H1 (cell line): ENCODE results near the gene FRMD4A. TPM values are rescaled to one million over a fixed set of nuclear protein-coding genes. Genes with fewer than 3 reads are reported as not detected.

Source experiments
- CTCF ChIA-PET: fragments of 300-600 bp; sonication (Branson Sonifier 250); formaldehyde crosslinking; loops from one replicate; lab custom pipeline; 2021; ENCODE audit not compliant: partially characterized antibody; lab: Charles Lee
- POLR2A ChIA-PET: fragments of 300-600 bp; sonication (Branson Sonifier 250); formaldehyde crosslinking; loops from one replicate; lab custom pipeline; 2021; ENCODE audit warnings: inconsistent platforms; ENCODE audit not compliant: partially characterized antibody; lab: Charles Lee
- DNase-seq, 2 experiments: peaks; one replicate each; pipeline versions ENCODE4 v3.0.0 to v3.0.0-alpha.2; 2010 to 2022; ENCODE audit warnings: low spot score in 2 of 2, low read depth in 1 of 2, mixed read lengths in 1 of 2
- FAIRE-seq: peaks from 2 replicates; lab custom pipeline; 2011; peaks lifted over from hg19 to GRCh38; lab: Jason Lieb, UNC
- H2AFZ ChIP-seq: 2 replicates; pipeline ENCODE4 v1.8.1; 2012; ENCODE audit warnings: low read length, inconsistent platforms
- H2AK5ac ChIP-seq: 2 replicates; pipeline ENCODE4 v1.6.1; 2013; ENCODE audit warnings: low read depth, low read length
- H2BK120ac ChIP-seq: replicated peaks from 2 replicates; pipeline ENCODE3; 2013; ENCODE audit warnings: low read depth, low read length, inconsistent platforms
- H2BK12ac ChIP-seq: 2 replicates; pipeline ENCODE4 v1.6.1; 2013; ENCODE audit warnings: low read depth, low read length
- H2BK15ac ChIP-seq: 2 replicates; pipeline ENCODE4 v1.6.1; 2013; ENCODE audit warnings: low read length
- H2BK20ac ChIP-seq: 2 replicates; pipeline ENCODE4 v1.6.1; 2013; ENCODE audit warnings: low read length
- H2BK5ac ChIP-seq: 2 replicates; pipeline ENCODE4 v1.6.1; 2013; ENCODE audit warnings: low read depth, low read length
- H3K14ac ChIP-seq: 2 replicates; pipeline ENCODE4 v1.6.1; 2013; ENCODE audit warnings: inconsistent platforms; ENCODE audit not compliant: insufficient read length
- H3K18ac ChIP-seq: 2 replicates; pipeline ENCODE4 v1.6.1; 2013; ENCODE audit warnings: low read length; ENCODE audit errors: extremely low read depth
- H3K23ac ChIP-seq: 2 replicates; pipeline ENCODE4 v1.6.1; 2013; ENCODE audit warnings: inconsistent platforms; ENCODE audit not compliant: insufficient read length
- H3K23me2 ChIP-seq: 2 replicates; pipeline ENCODE4 v1.6.1; 2013; ENCODE audit warnings: low read depth, low read length
- H3K27ac ChIP-seq: 2 replicates; pipeline ENCODE4 v1.6.1; 2011; ENCODE audit warnings: low read depth, low read length, inconsistent platforms
- H3K27me3 ChIP-seq, 4 experiments: replicated peaks in 1 of 4; 1 replicate in 1 of 4; 2 replicates in 3 of 4; pipeline versions ENCODE4 v1.6.1 to v1.8.1; 2011 to 2013; ENCODE audit warnings: low read length in 3 of 4, mild to moderate bottlenecking in 3 of 4, inconsistent platforms in 2 of 4, mixed read lengths in 2 of 4, moderate library complexity in 1 of 4; ENCODE audit not compliant: control insufficient read depth in 3 of 4, insufficient read depth in 3 of 4; ENCODE audit errors: extremely low read depth in 1 of 4
- H3K36me3 ChIP-seq, 4 experiments: 2 replicates each; pipeline versions ENCODE4 v1.6.1 to v1.8.1; 2011 to 2013; ENCODE audit warnings: mild to moderate bottlenecking in 4 of 4, low read length in 3 of 4, moderate library complexity in 2 of 4, control low read depth in 1 of 4, inconsistent platforms in 1 of 4; ENCODE audit not compliant: insufficient read depth in 4 of 4, control insufficient read depth in 2 of 4
- H3K4ac ChIP-seq: replicated peaks from 2 replicates; pipeline ENCODE3; 2013; ENCODE audit warnings: low read length, low read depth, mixed read lengths, inconsistent platforms; ENCODE audit not compliant: insufficient read length
- H3K4me1 ChIP-seq, 4 experiments: replicated peaks in 1 of 4; 1 replicate in 1 of 4; 2 replicates in 3 of 4; pipeline versions ENCODE4 v1.6.1 to v1.8.1; 2011 to 2013; ENCODE audit warnings: low read length in 3 of 4, inconsistent platforms in 2 of 4, mixed read lengths in 1 of 4; ENCODE audit not compliant: insufficient read depth in 4 of 4, control insufficient read depth in 3 of 4
- H3K4me2 ChIP-seq, 2 experiments: 2 replicates each; pipeline versions ENCODE4 v1.6.1 to v1.8.1; 2011 to 2013; ENCODE audit warnings: low read depth in 2 of 2, low read length in 2 of 2, control low read depth in 1 of 2, inconsistent platforms in 1 of 2, mild to moderate bottlenecking in 1 of 2; ENCODE audit not compliant: insufficient read depth in 1 of 2
- H3K4me3 ChIP-seq, 4 experiments: fragments of 200-600, 300-600 bp in 1 of 4; sonication (generic), shearing (Covaris generic), sonication (Bioruptor Twin) in 1 of 4; 2 replicates each; pipeline versions ENCODE4 v1.5.1 to v1.8.1; 2011 to 2016; ENCODE audit warnings: low read length in 4 of 4, low read depth in 3 of 4, control low read depth in 2 of 4, inconsistent platforms in 2 of 4, mild to moderate bottlenecking in 2 of 4, mixed read lengths in 1 of 4, moderate library complexity in 1 of 4; ENCODE audit not compliant: insufficient read depth in 2 of 4; ENCODE audit errors: extremely low read depth in 1 of 4
- H3K56ac ChIP-seq: replicated peaks from 2 replicates; pipeline ENCODE3; 2013; ENCODE audit warnings: low read depth, mild to moderate bottlenecking, mixed read lengths, low read length, inconsistent platforms; ENCODE audit not compliant: insufficient read length
- H3K79me1 ChIP-seq: 2 replicates; pipeline ENCODE4 v1.6.1; 2013; ENCODE audit warnings: low read depth, low read length, control low read depth
- H3K79me2 ChIP-seq, 2 experiments: 2 replicates each; pipeline versions ENCODE4 v1.6.1 to v1.8.1; 2012 to 2013; ENCODE audit warnings: low read length in 2 of 2, mild to moderate bottlenecking in 2 of 2, inconsistent platforms in 1 of 2; ENCODE audit not compliant: insufficient read depth in 2 of 2, control insufficient read depth in 1 of 2
- H3K9ac ChIP-seq, 4 experiments: replicated peaks in 1 of 4; 1 replicate in 1 of 4; 2 replicates in 3 of 4; pipeline versions ENCODE4 v1.6.1 to v1.8.1; 2011 to 2013; ENCODE audit warnings: low read depth in 3 of 4, low read length in 3 of 4, control low read depth in 2 of 4, mild to moderate bottlenecking in 2 of 4, moderate library complexity in 2 of 4, inconsistent platforms in 1 of 4; ENCODE audit errors: extremely low read depth in 1 of 4
- H3K9me3 ChIP-seq, 2 experiments: 2 replicates each; pipeline versions ENCODE4 v1.6.1 to v1.8.1; 2012 to 2013; ENCODE audit warnings: mild to moderate bottlenecking in 2 of 2, moderate library complexity in 2 of 2, control low read depth in 1 of 2, inconsistent platforms in 1 of 2, low read depth in 1 of 2, low read length in 1 of 2, mixed read lengths in 1 of 2; ENCODE audit not compliant: insufficient read depth in 2 of 2
- H4K20me1 ChIP-seq, 2 experiments: replicated peaks in 1 of 2; 2 replicates each; pipeline versions ENCODE3 to v1.8.1; 2011 to 2013; ENCODE audit warnings: inconsistent platforms in 2 of 2, low read length in 2 of 2, mild to moderate bottlenecking in 1 of 2; ENCODE audit not compliant: insufficient read depth in 2 of 2, control insufficient read depth in 1 of 2
- H4K5ac ChIP-seq: 2 replicates; pipeline ENCODE4 v1.6.1; 2013; ENCODE audit warnings: low read length, low read depth, mixed read lengths, inconsistent platforms; ENCODE audit not compliant: insufficient read length
- H4K8ac ChIP-seq: 2 replicates; pipeline ENCODE4 v1.8.0; 2013; ENCODE audit warnings: mild to moderate bottlenecking, moderate library complexity, low read length, inconsistent platforms; ENCODE audit not compliant: insufficient read depth; ENCODE audit errors: extremely low read depth
- H4K91ac ChIP-seq: replicated peaks from 2 replicates; pipeline ENCODE3; 2013; ENCODE audit warnings: low read length, mixed read lengths, inconsistent platforms; ENCODE audit not compliant: insufficient read length
- CBX5 ChIP-seq: fragments of 300-800, 300-1000 bp; sonication (generic); IDR thresholded peaks from 2 replicates; pipeline ENCODE4 v1.7.1; 2016; ENCODE audit warnings: antibody characterized with exemption, low read length, low read depth
- CHD1 ChIP-seq: IDR thresholded peaks from 2 replicates; pipeline ENCODE4 v1.6.1; 2012; ENCODE audit warnings: low read depth, low read length, improper control_type of control experiment
- EGR1 ChIP-seq: IDR thresholded peaks from 2 replicates; pipeline ENCODE4 v1.6.1; 2011; ENCODE audit warnings: low read depth, low read length, borderline replicate concordance
- POLR2A ChIP-seq, 2 experiments: IDR thresholded peaks; 1 replicate in 1 of 2; 2 replicates in 1 of 2; pipeline ENCODE4 v1.6.1; 2011; ENCODE audit warnings: low read depth in 2 of 2, low read length in 2 of 2, mild to moderate bottlenecking in 2 of 2; ENCODE audit errors: control extremely low read depth in 1 of 2
- RBBP5 ChIP-seq: IDR thresholded peaks from 2 replicates; pipeline ENCODE4 v1.7.1; 2012; ENCODE audit warnings: low read depth, mild to moderate bottlenecking, inconsistent platforms, low read length, moderate library complexity, borderline replicate concordance
- RFX5 ChIP-seq: IDR thresholded peaks from 2 replicates; pipeline ENCODE4 v1.6.1; 2011; ENCODE audit warnings: low read depth, low read length, improper control_type of control experiment, borderline replicate concordance
- SIRT6 ChIP-seq: IDR thresholded peaks from one replicate; pipeline ENCODE4 v1.7.1; 2012; ENCODE audit warnings: low read length, inconsistent platforms
- SIX5 ChIP-seq: IDR thresholded peaks from 2 replicates; pipeline ENCODE4 v1.6.1; 2011; ENCODE audit warnings: mild to moderate bottlenecking, low read depth, low read length
- TCF12 ChIP-seq: IDR thresholded peaks from 2 replicates; pipeline ENCODE4 v1.6.1; 2011; ENCODE audit warnings: low read depth, mild to moderate bottlenecking, low read length
- ZNF274 ChIP-seq: IDR thresholded peaks from 2 replicates; pipeline ENCODE4 v1.7.0; 2012; ENCODE audit warnings: low read length, borderline replicate concordance; ENCODE audit errors: extremely low read depth
- WGBS, 2 experiments: shearing (Covaris generic) in 1 of 2; methylation state at CpG; one replicate each; pipeline versions ENCODE4 v1.1.6 to v1.1.7; 2013 to 2015; ENCODE audit warnings: low lambda C conversion rate in 2 of 2, mixed read lengths in 2 of 2, inconsistent platforms in 1 of 2, low coverage in 1 of 2, missing lambda C conversion rate in 1 of 2; ENCODE audit not compliant: insufficient replicate concordance in 2 of 2, insufficient coverage in 1 of 2, insufficient read length in 1 of 2; ENCODE audit errors: extremely low coverage in 1 of 2, missing lambda C conversion rate in 1 of 2; 5-methylcytosine and 5-hydroxymethylcytosine counted together
- polyA plus RNA-seq, 7 experiments: library from polyadenylated mRNA; depleted of rRNA in 3 of 7; stranded (reverse) in 5 of 7; unstranded in 2 of 7; fragments of >200 nt in 5 of 7; fragments of 200-250 nt in 2 of 7; gene quantifications; 1 replicate in 5 of 7; 2 replicates in 1 of 7; 4 replicates in 1 of 7; pipeline versions ENCODE4 v1.2.1 to v1.2.3, GENCODE V29; 2011 to 2013; ENCODE audit warnings: missing spikeins in 2 of 7, mixed read lengths in 2 of 7
- total RNA-seq: library from RNA; stranded (reverse); fragmentation: NEBNext Ultra II Directional; extraction: Animal tissue kit (Norgen Biotek cat#: 25700); gene quantifications from 2 replicates; pipeline ENCODE4 v1.2.1, GENCODE V29; 2021

Gene FRMD4A
- total and polyA plus RNA-seq, 2 of the 8 experiments (the other 6 are each of a cell fraction or from before 2014, with no cell fraction given): 38.6 to 39.6 TPM

DNA sequence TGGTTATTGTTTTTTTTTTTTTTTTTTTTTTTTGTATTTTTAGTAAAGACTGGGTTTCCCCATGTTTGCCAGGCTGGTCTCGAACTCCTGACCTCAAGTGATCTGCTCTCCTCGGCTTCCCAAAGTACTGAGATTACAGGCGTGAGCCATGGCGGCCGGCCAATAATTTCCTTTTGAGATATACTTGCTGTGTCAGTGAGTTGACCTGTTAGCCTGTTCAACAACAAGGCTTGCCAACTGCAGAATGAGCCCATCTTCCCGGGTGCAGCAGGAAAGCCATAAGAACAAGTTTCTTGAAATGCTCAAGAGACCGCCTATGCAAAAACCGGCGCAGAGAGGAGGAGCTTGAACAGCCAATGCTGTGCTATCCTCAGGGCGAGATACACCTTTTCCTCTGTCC is 631.5 kb downstream of the FRMD4A start:
- Histone ChIP-seq H3K79me1 (no peaks in the 10 kb centered on the region), H3K36me3 (peaks cover 2 to 30% (median 13%) of the 10 kb centered on the region in 4 experiments)
- no peak for FAIRE-seq

More for the DNA sequence above, 631.5 kb downstream of the FRMD4A start:
- Histone ChIP-seq H2BK5ac (no peak overlapping the region), H4K5ac (no peak overlapping the region), H2BK15ac (no peak overlapping the region), H2AK5ac (no peak overlapping the region), H4K8ac (no peak overlapping the region), H3K79me2 (0 out of 4 replicates have a peak, but pooled peaks cover 0 to 4% of the 10 kb centered on the region in 2 experiments), H3K4me3 (no peak overlapping the region), H3K27me3 (no peaks in the 10 kb centered on the region), H2AFZ (no peak overlapping the region), H3K14ac (no peak overlapping the region), H4K20me1 (peaks cover 0 to 4% of the 10 kb centered on the region in 2 experiments), H3K18ac (no peak overlapping the region), H2BK20ac (no peak overlapping the region), H3K9ac (no peak overlapping the region), H4K91ac (no peak overlapping the region), H3K23ac (no peak overlapping the region), H2BK120ac (no peak overlapping the region), H2BK12ac (no peak overlapping the region), H3K23me2 (no peaks in the 10 kb centered on the region), H3K56ac (no peak overlapping the region), H3K27ac (no peak overlapping the region), H3K4me2 (no peak overlapping the region), H3K4me1 (peaks cover 0 to 3% (median 1%) of the 10 kb centered on the region in 4 experiments; a peak in 3 of 7 replicates), H3K9me3 (no peaks in the 10 kb centered on the region), H3K4ac (no peak overlapping the region)
- no peak for DNase-seq
- POLR2A ChIA-PET: no interaction called here
- WGBS, 2 experiments: 92% methylated on average over 10 of the region's 10 CpGs; no CpG with 5 or more reads in 1 of the 2 experiments
- CTCF ChIA-PET: no interaction called here
- no peak for TF ChIP-seq SIX5
- no peak for TF ChIP-seq CHD1
- no peak for TF ChIP-seq EGR1
- no peak for TF ChIP-seq POLR2A (IDR thresholded peaks at IDR 0.05; ENCODE audit: control extremely low read depth in 1 of 2, low read depth in 2 of 2, low read length in 2 of 2)
- TF ChIP-seq RBBP5: no peak
- no peak for TF ChIP-seq SIRT6
- no peak for TF ChIP-seq ZNF274
- no peak for TF ChIP-seq TCF12
- no peak for TF ChIP-seq CBX5
- no peak for TF ChIP-seq RFX5
